Kidney (tissue), 14 donors: ENCODE data around the gene PDGFC. TPM values are rescaled to one million over a fixed set of nuclear protein-coding genes. Genes with fewer than 3 reads are reported as not detected.

Experiments
- DNase-seq, 5 donors: peaks; one replicate each; pipeline ENCODE4 v3.0.0-alpha.2; 2013 to 2020
- FAIRE-seq: peaks from 2 replicates; lab custom pipeline; 2012; peaks lifted over from hg19 to GRCh38; lab: Jason Lieb, UNC
- H3K27ac ChIP-seq, 2 donors: one replicate each; pipeline ENCODE4 v1.7.0; 2013; ENCODE audit warnings: low read depth in 2 of 2, low read length in 2 of 2, inconsistent platforms in 1 of 2
- H3K27me3 ChIP-seq: one replicate; pipeline ENCODE4 v1.7.1; 2013; ENCODE audit warnings: low read length, inconsistent platforms; ENCODE audit not compliant: control insufficient read depth, insufficient read depth
- H3K36me3 ChIP-seq, 3 donors: one replicate each; pipeline versions ENCODE4 v1.7.0 to v1.7.1; 2013; ENCODE audit warnings: low read length in 3 of 3, control low read depth in 1 of 3, inconsistent platforms in 1 of 3; ENCODE audit not compliant: insufficient read depth in 3 of 3, control insufficient read depth in 2 of 3
- H3K4me1 ChIP-seq, 3 donors: one replicate each; pipeline versions ENCODE4 v1.7.0 to v1.7.1; 2013; ENCODE audit warnings: low read length in 3 of 3, inconsistent platforms in 1 of 3, low read depth in 1 of 3; ENCODE audit not compliant: control insufficient read depth in 2 of 3, insufficient read depth in 2 of 3
- H3K4me3 ChIP-seq, 3 donors: one replicate each; pipeline versions ENCODE4 v1.7.0 to v1.8.1; 2013; ENCODE audit warnings: low read length in 3 of 3, control low read depth in 1 of 3, inconsistent platforms in 1 of 3
- H3K9ac ChIP-seq, 3 donors: one replicate each; pipeline versions ENCODE4 v1.7.0 to v1.7.1; 2013; ENCODE audit warnings: low read length in 3 of 3, control low read depth in 1 of 3, inconsistent platforms in 1 of 3
- H3K9me3 ChIP-seq, 3 donors: one replicate each; pipeline versions ENCODE4 v1.7.0 to v1.7.1; 2013; ENCODE audit warnings: low read length in 3 of 3, control low read depth in 1 of 3, inconsistent platforms in 1 of 3; ENCODE audit not compliant: control insufficient read depth in 2 of 3, insufficient read depth in 1 of 3
- intact Hi-C: fragments of 100-400 bp; cut with DNase I; formaldehyde crosslinking; loops from one replicate; pipeline ENCODE4 v1.11.1; 2022
- polyA plus RNA-seq: library from polyadenylated mRNA; stranded (reverse); fragments of 350-450 nt; fragmentation: Illumina TruSeq; extraction: RNeasy Lipid Tissue Mini Kit (QIAGEN cat#74804); gene quantifications from one replicate; pipeline ENCODE4 v1.2.3, GENCODE V29; 2014; ENCODE audit warnings: low read depth, low replicate concordance; ENCODE audit not compliant: insufficient read depth
- total RNA-seq: library from RNA; stranded (reverse); fragmentation: NEBNext Ultra II Directional; extraction: Animal tissue kit (Norgen Biotek cat#: 25700); gene quantifications from one replicate; pipeline ENCODE4 v1.2.1, GENCODE V29; 2021
- TF ChIP-seq, protein P1 (sequence below): IDR thresholded peaks from 3 replicates; pipeline ENCODE4 v1.5.1; 2012; ENCODE audit warnings: mild to moderate bottlenecking, moderate library complexity, borderline replicate concordance; ENCODE audit not compliant: insufficient read depth; ENCODE audit errors: extremely low read depth
- donor health status: control.
- donor health status: control.
- donor health status: control.
- donor health status: control.
- donor health status: control.
- donor health status: DM: yes; HTN: yes; CAD: no.
- donor health status: Normal renal cell carcinoma (clear cell type).

Gene PDGFC
- total and polyA plus RNA-seq, 2 donors from 2014 or later: 12.3 to 37.6 TPM

DNA sequence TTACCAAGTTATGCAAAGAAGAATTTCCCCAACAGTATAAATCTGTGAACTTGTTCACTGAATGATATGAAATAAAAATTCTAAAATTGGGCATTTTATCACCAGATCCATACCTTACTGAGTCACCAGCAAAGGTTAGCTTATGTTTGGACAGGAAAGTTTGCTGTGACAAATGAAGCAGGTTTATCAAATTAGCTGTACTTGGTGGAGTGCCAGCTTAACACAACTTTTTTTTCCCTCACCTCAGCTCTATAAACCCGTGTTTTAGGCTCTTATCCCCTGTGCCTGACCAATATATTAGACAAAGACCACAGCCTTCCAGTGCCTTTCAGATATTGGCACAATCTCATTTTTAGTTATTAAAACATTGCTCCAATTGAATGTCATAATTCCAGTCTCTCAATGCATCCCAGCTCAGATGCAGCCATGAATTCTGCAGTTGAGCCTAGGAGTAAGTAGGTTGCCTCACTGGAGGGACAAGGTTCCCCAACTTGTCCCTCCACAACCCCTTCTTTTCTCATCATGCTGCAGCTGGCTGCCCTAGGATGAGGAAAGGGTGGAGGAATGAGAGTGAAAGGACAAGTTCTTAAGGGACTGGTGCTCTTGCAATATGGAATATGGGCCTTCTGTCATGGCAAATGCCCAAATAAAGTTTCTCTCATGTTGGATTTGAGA, 27.0 kb upstream of the PDGFC start:
- H3K9me3 ChIP-seq: peaks cover 0 to 9% (median 2%) of the 10 kb centered on the region in 3 donors
- no peak overlapping the region for H3K4me3 ChIP-seq
- intact Hi-C loops: no loop called here
- no peaks in the 10 kb centered on the region for H3K36me3 ChIP-seq
- TF ChIP-seq, protein P1, sequence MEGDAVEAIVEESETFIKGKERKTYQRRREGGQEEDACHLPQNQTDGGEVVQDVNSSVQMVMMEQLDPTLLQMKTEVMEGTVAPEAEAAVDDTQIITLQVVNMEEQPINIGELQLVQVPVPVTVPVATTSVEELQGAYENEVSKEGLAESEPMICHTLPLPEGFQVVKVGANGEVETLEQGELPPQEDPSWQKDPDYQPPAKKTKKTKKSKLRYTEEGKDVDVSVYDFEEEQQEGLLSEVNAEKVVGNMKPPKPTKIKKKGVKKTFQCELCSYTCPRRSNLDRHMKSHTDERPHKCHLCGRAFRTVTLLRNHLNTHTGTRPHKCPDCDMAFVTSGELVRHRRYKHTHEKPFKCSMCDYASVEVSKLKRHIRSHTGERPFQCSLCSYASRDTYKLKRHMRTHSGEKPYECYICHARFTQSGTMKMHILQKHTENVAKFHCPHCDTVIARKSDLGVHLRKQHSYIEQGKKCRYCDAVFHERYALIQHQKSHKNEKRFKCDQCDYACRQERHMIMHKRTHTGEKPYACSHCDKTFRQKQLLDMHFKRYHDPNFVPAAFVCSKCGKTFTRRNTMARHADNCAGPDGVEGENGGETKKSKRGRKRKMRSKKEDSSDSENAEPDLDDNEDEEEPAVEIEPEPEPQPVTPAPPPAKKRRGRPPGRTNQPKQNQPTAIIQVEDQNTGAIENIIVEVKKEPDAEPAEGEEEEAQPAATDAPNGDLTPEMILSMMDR: no peak
- no peaks in the 10 kb centered on the region for H3K27me3 ChIP-seq
- H3K27ac ChIP-seq: no peak overlapping the region
- H3K9ac ChIP-seq: no peak overlapping the region
- DNase-seq (no peak), FAIRE-seq (no peak)
- peaks cover 0 to 9% (median 6%) of the 10 kb centered on the region in 3 donors for H3K4me1 ChIP-seq

DNA sequence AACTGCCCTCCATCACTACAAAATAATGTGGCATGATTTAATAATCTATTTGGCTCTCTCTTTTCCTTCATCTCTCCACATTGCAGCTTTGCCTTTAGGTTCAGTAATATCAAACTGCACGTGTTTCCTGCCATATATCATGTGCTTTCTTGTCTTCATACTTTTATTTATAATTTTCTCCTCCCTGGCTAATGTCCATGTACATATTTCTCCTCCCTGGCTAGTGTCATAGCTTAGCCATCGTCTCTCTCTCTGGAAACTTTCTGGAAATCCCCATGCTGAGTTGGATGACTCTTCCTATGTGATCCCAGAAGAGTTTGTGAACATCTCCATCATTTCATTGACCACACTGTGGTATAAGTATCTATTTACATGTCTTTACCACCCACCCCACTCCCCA, 21.3 kb upstream of the PDGFC start:
- no peak overlapping the region for H3K27ac ChIP-seq

DNA sequence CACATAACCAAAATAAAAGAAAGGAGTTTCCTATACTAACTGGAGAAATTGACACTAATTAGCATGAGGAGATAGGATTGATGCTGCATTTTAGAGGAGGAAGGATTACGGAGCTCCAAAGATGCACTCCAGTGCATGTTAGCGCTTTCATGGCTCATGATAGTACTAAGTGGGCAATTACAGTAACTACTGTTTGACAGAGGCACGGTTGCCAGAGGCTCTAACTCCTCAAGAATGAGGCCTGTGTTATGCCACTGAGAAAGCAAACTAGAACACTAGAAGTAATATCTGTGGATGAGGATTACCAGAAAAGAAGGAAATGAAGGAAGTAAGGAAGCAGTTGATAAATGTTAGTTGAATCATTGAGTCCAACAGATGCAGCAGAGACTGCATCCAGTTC, 19.6 kb upstream of the PDGFC start:
- intact Hi-C loops: no loop called here
- no peaks in the 10 kb centered on the region for H3K27me3 ChIP-seq
- no peak overlapping the region for H3K9ac ChIP-seq
- peaks cover 0 to 3% (median 0%) of the 10 kb centered on the region in 3 donors for H3K9me3 ChIP-seq
- no peaks in the 10 kb centered on the region for H3K4me1 ChIP-seq
- FAIRE-seq (no peak), DNase-seq (no peak)
- no peaks in the 10 kb centered on the region for H3K36me3 ChIP-seq
- TF ChIP-seq, protein P1: no peak
- H3K27ac ChIP-seq: no peak overlapping the region
- H3K4me3 ChIP-seq: no peak overlapping the region

More for the DNA sequence above, 21.3 kb upstream of the PDGFC start:
- TF ChIP-seq, protein P1: no peak
- Histone ChIP-seq H3K9me3 (peaks cover 0 to 11% (median 2%) of the 10 kb centered on the region in 3 donors), H3K27me3 (no peaks in the 10 kb centered on the region), H3K4me1 (no peaks in the 10 kb centered on the region), H3K4me3 (no peak overlapping the region), H3K9ac (no peak overlapping the region), H3K36me3 (no peaks in the 10 kb centered on the region)
- intact Hi-C loops: no loop called here
- FAIRE-seq: no peak
- DNase-seq: no peak

DNA sequence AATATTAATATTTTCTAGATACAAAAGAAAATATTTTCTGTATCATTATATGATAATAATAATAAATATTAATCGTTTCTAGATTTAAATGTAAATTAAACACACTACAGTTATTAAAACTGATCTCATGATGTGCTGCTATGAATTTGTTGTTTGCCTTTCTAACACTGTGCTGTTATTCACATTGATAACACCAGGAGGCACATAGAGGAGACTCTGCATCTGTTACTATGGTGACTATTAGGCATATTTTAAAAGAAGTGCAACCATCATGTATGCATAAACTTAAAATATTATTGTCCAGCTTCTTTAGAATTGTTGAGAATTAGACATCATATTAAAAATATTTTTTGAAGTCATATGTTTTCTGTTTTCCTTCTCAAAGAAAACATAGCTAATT, 11.8 kb upstream of the PDGFC start:
- Histone ChIP-seq H3K27ac (no peak overlapping the region), H3K27me3 (no peaks in the 10 kb centered on the region), H3K4me1 (no peaks in the 10 kb centered on the region), H3K36me3 (no peaks in the 10 kb centered on the region), H3K4me3 (no peak overlapping the region), H3K9me3 (no peaks in the 10 kb centered on the region), H3K9ac (no peak overlapping the region)
- no peak for DNase-seq
- FAIRE-seq: no peak
- TF ChIP-seq, protein P1: no peak
- intact Hi-C loops: no loop called here
